Breast epithelium (tissue), 3 donors: ENCODE data around the gene MRPS6.

ENCODE experiments used
- CTCF ChIP-seq, 3 donors: fragments of 450-650 bp; IDR thresholded peaks; one replicate each; pipeline ENCODE4 v1.5.1; 2016 to 2017; ENCODE audit warnings: antibody characterized with exemption in 3 of 3, mild to moderate bottlenecking in 3 of 3, moderate library complexity in 3 of 3
- POLR2A ChIP-seq: fragments of 450-650 bp; IDR thresholded peaks from one replicate; pipeline ENCODE4 v1.6.1; 2016; ENCODE audit warnings: antibody characterized with exemption, mild to moderate bottlenecking, moderate library complexity
- POLR2AphosphoS5 ChIP-seq, 3 donors: sonication (generic); formaldehyde crosslinking; IDR thresholded peaks; one replicate each; pipeline ENCODE4 v1.6.1; 2017; ENCODE audit warnings: antibody characterized with exemption in 3 of 3

- TF ChIP-seq CTCF (IDR thresholded peaks at IDR 0.05) (no peak), POLR2A (no peak), POLR2AphosphoS5 (IDR thresholded peaks at IDR 0.05) (no peak)
Measured at GRCh38 chr21:34092262-34092921, 19.0 kb downstream of the MRPS6 start.
